Adrenal gland (tissue), 5 donors: Measurements from ENCODE around the gene SIRPD.

Source experiments
- POLR2A ChIP-seq, 2 donors: fragments of 450-650 bp; IDR thresholded peaks; one replicate each; pipeline ENCODE4 v1.6.1; 2017; ENCODE audit warnings: antibody characterized with exemption in 2 of 2, mild to moderate bottlenecking in 2 of 2, moderate library complexity in 1 of 2
- TF ChIP-seq, protein P1 (sequence below), 6 experiments: fragments of 450-650 bp in 4 of 6; fragments of 200-600 bp in 2 of 6; sonication (generic) in 1 of 6; IDR thresholded peaks; 1 replicate in 5 of 6; 2 replicates in 1 of 6; pipeline versions ENCODE4 v1.5.1 to v1.8.0; 2016 to 2021; ENCODE audit warnings: antibody characterized with exemption in 6 of 6, mild to moderate bottlenecking in 2 of 6, moderate library complexity in 1 of 6
- donor health status: DM: no; HTN: no; CAD: no.

DNA sequence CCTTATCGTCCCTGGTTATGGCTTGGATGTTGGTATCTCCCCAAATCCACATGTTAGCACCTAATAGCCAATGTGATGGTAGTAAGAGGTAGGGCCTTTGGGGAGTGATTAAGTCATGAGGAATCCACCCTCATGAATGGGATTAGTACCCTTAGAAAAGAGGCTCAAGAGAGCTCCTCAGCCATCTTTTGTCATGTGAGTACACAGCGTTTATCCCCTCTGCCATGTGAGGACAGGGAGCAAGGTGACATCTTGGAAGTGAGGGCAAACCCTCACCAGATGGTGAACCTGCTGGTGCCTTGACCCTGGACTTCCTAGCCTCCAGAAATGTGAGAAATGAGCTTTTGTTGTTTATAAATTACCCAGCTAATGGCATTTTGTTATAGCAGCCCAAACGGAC is 50.2 kb downstream of the SIRPD start:
- TF ChIP-seq POLR2A (IDR thresholded peaks at IDR 0.05) = no peak
- TF ChIP-seq, protein P1, sequence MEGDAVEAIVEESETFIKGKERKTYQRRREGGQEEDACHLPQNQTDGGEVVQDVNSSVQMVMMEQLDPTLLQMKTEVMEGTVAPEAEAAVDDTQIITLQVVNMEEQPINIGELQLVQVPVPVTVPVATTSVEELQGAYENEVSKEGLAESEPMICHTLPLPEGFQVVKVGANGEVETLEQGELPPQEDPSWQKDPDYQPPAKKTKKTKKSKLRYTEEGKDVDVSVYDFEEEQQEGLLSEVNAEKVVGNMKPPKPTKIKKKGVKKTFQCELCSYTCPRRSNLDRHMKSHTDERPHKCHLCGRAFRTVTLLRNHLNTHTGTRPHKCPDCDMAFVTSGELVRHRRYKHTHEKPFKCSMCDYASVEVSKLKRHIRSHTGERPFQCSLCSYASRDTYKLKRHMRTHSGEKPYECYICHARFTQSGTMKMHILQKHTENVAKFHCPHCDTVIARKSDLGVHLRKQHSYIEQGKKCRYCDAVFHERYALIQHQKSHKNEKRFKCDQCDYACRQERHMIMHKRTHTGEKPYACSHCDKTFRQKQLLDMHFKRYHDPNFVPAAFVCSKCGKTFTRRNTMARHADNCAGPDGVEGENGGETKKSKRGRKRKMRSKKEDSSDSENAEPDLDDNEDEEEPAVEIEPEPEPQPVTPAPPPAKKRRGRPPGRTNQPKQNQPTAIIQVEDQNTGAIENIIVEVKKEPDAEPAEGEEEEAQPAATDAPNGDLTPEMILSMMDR (IDR thresholded peaks at IDR 0.05) = no peak
